Stimulated activated CD8-positive, alpha-beta memory T cell treated with anti-CD3 and anti-CD28 coated beads, Interleukin-15, amount 100 ng/mL, for 4 hours (primary cell): ENCODE measurements around the gene ANGPTL7.

Source experiments
- DNase-seq, 2 donors: peaks; one replicate each; pipeline ENCODE4 v3.0.0-alpha.2; 2020; ENCODE audit warnings: low read depth in 2 of 2

ANGPTL7 gene

DNA sequence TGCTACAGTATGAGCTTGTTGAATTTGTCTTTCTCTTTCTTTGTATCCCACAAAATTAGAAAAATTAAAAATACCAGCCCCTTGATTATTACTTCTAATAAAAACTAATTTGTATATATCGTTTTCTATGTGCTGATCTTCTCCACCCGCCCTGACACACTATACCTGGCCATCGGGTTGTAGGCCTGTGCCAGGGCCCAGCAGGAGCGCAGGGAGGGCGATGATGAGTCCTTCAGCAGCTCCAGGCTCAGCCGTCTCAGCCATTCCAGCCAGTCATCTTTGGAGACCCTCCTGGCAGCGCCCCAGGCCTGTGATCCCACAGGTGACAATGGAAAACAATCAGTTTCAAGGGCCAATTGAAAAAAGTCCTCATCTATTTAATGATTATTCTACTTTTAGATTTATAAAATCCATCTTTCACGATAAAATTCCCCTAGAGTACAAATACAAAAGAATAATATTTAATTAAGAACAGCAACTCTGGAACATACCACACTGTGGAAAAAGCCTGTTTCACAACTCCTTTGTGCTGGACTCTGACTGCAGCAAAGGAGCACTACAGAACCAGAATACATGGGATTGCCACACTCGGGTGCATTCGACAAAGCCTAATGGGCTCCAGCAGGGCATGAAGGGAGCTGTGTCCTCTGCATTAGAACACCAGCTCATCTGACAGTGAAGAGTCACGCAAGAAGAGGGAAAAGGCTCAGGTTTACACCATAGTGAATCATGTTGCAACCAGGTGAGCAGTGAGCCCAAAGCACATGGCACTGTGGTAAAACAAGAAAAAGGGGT lies 15.4 kb downstream of the ANGPTL7 start:
- no peak for DNase-seq

DNA sequence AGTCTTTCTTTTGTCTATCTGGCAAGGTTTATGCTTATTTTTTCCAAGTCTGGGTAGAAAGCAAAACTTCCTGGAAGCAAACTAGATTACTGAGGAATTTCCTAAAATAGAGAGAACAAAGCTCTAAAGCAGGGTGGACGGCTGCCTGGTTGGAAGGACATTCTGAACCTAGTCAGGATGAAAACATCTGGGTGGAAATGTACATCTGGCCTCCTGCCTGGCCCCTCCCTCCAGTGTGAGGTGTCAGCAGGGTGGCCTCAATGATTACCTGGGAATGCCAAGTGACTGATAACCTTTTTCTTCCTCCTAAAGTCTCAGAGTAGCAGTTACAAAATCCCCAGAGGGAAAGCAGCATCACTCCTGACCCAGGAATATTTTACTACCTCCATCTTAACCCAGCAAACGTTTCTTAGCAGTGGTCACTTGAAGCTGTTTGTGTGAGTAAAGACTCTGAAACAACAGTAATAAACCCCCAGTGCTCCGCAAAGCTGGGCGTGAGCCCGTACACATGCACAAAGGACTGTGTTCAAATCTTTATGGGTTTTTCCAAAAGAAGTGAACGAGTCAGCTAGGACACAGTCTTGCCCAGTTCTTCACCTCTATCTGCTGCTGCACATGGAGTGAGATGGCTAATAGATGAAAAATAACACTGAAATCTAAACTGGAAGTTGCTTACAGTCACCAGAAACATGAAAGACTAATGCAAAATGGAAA lies 18.9 kb downstream of the ANGPTL7 start:
- DNase-seq = no peak

DNA sequence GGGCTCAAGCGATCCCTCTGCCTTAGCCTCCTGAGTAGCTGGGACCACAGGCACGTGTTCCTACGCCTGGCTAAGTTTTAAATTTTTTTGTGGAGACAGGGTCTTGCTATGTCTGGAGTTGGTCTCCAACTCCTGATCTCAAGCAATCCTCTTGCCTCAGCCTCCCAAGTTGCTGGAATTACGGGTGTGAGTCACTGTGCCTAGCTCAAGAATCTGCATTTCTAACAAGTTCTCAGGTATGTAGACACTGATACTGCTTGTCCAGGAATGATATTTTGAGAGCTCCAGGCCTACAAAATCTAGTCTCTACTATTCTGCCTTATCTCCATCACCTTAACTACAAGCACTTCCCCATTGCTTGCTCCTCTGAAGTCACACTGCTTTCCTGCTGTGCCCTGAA lies 22.3 kb downstream of the ANGPTL7 start:
- no peak for DNase-seq

DNA sequence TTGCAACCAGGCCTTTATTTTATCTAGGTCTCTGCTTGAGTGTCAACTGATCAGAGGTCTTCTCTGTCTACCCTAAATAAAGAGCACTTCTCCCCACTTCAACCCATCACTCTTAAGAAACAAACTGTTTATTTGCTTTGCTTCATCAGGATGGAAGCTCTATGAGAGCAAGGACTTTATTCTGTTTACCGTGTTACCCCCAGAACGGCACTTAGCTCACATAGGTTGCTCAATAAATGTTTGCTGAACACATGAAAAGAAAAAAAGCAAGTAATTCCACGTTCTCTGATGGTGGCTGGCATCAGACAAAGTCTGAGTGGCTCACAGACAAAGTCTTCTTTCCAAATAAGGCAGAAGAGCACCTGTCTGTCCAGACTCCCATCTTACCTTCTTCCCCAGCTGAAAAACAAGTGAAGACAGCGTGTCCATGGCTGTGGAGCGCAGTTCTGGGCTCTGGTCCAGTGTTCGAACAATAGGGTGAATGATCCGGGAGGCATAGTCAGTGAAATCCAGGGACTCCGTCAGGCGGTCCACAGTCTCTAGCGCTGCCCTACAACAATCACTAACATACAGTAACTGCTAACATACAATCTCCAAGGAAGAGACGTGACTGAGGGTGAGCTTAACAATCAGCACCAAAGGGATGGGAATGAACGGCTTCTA lies 22.9 kb downstream of the ANGPTL7 start:
- no peak for DNase-seq

DNA sequence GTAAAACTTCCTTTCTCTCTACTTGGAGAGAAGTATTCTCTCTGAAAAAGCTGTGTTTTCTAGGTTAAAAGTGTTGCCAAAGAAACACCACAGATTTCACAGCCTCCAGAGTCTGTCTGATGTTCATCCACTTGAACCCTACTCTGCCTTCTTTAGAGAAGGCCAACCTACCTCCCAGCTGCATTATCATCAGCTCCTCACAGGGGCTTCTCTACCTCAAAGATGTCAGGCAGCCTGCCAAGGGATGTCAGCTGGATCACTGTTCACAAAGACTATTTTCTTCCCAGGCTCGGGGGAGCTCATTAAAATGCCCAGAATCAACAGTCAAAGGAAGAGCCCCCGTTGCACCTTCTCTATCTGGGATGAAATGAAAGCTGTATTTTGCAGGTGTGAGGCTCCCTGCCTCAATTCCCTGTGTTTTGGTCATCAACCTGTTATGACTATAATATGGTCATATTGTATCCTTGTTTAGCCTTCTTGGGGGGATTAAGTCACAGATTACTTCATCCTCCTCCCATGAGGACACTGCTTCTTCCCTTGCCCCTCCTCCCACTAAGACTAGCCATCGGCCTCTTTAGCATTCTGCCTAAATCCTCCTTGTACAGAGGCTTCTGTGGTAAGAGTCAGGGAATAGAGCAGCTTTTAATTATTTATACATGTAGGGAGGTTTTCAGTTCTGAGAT lies 25.7 kb downstream of the ANGPTL7 start:
- no peak for DNase-seq

DNA sequence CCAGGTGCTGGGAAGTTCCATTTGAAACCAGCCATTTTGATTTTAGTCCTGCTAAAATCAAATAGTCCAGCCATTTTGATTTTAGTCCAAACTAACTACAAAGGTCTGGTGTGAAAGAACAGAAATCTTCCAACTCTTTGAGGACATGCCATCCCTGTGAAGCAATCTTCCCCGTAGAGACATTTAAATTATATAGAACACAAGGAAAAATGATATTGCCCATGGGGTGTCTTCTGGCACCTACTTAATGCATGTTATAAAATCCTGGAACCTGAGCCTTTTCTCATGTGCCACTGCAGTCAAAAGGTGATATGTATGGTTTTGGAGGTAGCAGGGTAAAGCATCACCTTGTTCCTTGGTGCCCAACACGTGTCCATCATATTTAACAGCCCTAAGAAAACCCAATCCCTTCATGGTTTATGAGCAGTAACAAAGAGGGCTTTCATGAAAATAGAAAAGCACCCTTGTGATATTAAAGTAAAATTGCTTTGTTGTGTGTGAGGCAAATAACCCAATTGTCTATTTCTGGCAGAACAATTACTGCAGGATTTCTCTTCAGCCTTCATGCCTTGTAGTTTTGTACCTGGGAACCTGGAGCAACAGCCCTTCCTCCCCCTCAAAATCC lies 26.3 kb downstream of the ANGPTL7 start:
- DNase-seq = no peak

DNA sequence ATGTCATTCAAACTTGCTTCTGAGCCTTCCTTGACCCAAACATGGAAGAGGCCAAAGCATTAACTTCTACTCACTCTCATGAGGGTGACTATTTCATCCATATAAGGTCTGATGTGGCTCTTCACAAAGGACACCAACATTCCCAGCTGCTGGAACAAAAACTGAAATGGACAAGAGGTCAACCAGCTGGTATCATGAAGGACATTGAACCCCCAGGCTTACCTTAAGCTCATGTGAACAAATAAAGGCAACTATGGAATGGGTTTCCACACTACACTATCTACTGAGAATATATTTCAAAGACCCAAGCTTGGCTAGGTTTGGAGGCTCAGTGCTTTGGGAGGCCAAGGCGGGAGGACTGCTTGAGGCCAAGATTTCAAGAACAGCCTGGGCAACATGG lies 26.9 kb downstream of the ANGPTL7 start:
- DNase-seq = no peak

DNA sequence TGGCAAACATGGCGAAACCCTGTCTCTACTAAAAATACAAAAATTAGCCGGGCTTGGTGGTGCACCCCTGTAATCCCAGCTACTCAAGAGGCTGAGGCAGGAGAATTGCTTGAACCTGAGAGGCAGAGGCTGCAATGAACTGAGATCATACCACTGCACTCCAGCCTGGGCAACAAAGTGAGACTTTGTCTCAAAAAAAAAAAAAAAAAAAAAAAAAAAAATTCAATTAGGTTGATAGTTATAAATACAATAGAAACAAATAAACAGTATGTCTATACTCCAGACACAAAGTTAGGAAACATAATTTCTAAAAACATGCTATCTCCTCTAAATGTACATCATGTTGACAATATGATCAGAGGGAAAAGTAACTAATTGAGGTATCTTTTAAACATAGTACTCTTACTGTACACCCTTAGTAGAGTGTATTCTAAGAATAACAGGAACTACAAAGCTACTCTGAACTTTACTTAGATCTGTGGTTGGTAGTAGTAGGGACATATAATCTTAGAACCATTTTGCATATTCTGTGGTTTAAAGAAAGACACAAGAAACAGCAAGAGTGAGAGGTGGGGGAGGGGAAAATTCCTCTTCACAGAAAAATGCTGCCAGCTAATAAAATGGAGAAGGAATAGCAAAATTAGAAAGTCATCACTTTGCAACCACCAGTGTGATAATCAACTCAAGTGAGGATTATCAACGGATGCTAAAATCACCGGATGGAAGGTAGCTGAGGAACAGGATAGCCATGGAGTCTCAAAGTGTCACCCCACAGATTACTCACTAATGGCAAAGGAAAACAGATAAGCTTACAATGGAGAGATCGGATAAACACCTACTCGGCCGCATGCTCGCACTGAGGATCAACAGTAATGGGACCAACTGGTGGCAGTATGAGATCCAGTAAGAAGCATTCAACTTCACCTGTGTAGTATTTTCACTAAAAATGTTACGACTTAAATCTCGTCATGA lies 38.2 kb downstream of the ANGPTL7 start:
- DNase-seq = no peak

DNA sequence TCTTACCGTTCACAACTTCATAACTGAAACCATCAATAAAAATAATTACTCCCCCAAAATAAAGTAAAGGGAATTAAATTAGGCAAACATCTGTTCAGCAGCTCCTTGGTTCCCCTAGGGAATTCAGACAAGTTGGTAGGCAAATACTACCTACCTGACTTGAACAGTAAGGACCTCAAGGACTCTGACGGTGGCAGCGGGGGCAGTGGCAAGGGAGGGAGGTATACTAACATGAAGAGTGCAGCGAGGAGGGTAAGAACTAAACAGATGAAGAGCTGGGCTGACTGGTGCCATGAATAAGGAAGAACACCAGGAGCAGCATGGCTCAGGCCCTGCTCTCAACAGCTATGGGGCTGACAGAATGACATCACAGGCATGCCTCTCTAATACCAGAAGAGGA lies 40.0 kb downstream of the ANGPTL7 start:
- no peak for DNase-seq

DNA sequence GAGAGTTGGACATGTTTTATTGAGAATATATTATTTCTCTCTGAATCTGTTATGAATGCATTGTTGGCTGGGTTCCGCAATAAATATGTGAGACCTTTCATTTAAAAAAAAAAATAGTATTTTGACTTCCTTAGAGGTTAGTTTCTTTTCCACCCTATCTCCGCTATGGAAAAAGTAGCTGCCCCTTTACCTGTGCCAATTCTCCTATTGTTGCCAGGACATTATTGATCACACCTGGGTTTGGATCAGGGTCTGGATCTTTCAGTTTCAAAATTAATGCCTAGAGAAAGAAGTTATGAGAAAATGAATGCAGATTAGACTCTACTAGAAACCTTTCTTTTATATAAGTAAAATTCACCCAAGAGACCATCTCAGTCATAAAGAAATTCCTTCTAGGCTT lies 44.1 kb downstream of the ANGPTL7 start:
- DNase-seq = no peak

DNA sequence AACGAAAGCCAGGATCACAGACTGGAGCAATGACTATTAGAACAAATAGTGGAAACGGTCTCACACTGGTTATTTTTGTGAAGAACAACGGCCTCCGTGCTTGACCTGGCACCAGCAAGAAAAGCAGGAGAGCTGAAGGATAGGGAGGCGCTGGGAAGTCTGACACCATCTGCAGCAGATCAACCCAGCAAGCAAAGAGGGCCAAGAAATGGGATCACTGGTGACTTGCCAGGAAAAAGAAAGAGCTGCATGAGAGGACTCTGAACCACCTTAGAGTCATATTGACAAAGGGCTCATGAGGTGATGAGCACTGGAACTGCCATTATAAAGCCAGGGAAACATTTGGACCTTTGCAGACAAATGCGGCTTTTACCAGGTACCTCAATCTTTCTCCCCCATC lies 48.2 kb downstream of the ANGPTL7 start:
- no peak for DNase-seq

DNA sequence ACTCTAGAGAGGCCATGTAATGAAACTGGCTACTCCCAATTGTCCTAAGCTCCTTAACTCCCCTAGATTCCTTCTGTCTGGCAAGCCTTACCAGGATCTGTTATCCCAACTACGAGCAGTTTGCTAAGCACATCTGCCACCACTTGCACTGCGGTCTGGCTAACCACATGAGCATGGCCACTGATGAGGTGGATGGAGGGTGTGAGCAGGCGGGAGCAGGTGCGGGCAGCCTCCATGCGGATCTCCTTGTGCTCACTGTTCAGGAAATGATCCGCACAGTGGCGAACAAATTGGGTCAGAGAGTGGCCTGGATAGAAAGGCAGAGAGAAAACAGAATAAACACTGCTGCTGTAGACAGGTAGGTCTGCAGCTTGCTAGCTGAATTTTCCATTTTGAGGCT lies 49.2 kb downstream of the ANGPTL7 start:
- DNase-seq = no peak

DNA sequence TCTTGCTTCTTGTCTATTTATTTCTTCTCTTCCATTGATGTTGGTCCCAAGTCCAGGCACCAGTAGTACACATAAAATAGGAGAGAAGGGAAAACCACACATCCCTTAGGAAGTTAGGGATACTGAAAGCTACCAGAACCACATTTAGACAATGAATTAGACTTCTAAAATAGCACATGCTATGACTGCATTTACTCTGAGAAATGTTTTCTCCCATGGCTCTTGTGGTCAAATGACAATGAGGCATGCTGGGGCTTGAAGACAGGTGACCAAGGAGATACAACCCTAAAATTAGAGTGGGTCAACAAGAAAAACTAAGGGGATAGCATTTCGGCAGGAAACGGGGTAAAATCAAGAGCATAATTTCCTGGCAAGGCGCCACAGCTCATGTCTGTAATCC lies 56.1 kb downstream of the ANGPTL7 start:
- DNase-seq = no peak
